IPS-18c (cell line): Measurements from ENCODE around the gene HNRNPM.
"Not testable (repeated sequence)": the region's sequence is repeated elsewhere in the genome, so short reads cannot be mapped to it uniquely, and the experiment has no call there.

Experiments used
- H3K4me3 ChIP-seq: 2 replicates; pipeline ENCODE4 v1.7.0; 2013; ENCODE audit warnings: low read depth, mild to moderate bottlenecking, low read length, moderate library complexity; ENCODE audit not compliant: insufficient read depth
- H3K9me3 ChIP-seq: one replicate; pipeline ENCODE4 v1.6.1; 2013; ENCODE audit warnings: mild to moderate bottlenecking, low read length, moderate library complexity; ENCODE audit not compliant: control insufficient read depth, insufficient read depth

The HNRNPM gene

DNA sequence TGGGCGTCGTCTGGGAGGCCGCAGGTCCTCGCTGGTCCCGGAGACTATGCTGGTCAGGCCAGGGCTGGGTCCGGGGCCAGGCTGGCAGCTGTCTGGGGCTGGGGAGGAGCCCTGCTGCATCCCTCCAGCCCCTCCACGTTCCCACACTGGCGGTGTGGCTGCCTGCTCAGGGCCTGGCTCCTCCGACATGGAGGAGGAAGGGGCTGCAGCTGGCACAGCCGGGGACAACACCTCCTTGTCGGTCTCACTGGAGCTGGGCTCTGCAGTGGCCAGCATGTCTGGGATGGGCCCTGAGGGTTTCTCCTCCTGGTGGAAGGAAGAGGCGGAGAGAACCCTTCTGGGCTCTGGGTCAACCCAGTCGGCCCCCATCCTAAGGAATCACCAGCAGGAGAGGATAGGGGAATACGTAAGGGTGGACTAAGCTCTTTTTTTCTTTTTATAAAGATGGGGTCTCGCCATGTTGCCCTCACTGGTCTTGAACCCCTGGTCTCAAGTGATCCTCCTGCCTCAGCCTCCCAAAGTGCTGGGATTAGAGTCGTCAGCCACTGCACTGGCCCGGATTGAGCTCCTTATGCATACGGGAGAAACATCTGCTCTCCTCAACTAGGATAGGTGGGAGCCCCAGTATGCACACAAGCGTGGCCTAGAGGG is 68.4 kb downstream of the HNRNPM start:
- H3K9me3 ChIP-seq: no peaks in the 10 kb centered on the region
- H3K4me3 ChIP-seq: peak overlapping the region; percentile 98

DNA sequence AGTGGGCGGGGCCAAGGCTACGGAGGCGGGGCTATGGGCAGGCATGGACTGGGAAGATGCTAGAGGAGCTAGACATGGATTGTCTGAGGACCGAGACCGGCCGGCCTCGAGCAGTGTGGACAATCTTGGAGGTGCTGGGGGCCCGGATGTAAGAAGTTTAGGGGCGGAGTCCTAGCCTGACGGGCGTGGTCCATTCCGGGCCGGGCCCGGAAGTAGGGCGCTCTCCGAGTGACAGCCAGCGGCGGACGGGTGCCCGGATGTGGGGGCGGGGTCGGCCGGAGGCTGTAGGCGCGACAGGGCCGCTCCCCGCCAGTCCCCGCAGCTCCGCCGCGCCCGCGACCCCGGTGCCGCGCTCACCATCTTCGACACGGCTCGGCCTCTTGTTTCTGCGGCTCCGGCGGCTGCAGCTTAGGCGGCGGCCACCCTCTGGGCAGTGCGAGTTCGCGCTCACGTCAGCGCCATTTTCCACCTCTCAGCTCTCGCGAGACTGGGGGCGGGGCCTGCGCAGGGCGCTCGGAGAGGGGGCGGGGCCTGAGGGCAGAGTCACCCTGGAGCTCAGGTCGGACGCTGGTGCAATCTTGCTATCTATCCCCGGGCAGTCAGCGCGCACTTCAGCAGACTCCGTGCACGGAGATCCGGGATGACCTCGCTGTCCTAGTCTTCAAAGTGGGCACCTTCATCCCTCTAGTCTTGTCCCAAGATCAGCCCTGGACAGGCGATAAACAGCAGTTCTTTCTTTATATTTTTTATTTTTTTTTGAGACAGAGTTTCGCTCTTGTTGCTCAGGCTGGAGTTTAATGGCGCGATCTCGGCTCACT is 69.1 kb downstream of the HNRNPM start, which contains the start of gene ZNF414:
Gene ZNF414 (minus strand): TSS at position 481 of the 818 bp plus-strand sequence. CDS start 121 bp downstream, at position 360.
- Histone ChIP-seq H3K9me3 (no peaks in the 10 kb centered on the region), H3K4me3 (peak within 1 kb of the TSS; percentile 98)

DNA sequence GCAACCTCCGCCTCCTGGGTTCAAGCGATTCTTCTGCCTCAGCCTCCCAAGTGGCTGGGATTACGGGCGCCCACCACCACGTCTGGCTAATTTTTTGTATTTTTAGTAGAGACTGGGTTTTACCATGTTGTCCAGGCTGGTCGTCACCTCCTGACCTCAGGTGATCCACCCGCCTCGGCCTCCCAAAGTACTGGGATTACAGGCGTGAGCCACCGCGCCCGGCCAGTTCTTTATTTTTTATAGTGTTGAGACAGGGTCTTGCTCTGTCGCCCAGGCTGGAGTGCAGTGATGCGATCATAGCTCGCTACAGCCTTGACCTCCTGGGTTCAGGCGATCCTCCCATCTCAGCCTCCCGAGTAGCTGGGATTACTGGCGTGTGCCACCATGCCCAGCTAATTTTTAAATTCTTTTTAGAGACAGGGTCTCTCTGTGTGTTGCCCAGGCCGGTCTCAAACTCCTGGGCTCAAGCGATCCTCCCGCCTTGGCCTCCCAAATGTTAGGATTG is 69.8 kb downstream of the HNRNPM start:
- not testable (repeated sequence) for H3K9me3 ChIP-seq, H3K4me3 ChIP-seq

DNA sequence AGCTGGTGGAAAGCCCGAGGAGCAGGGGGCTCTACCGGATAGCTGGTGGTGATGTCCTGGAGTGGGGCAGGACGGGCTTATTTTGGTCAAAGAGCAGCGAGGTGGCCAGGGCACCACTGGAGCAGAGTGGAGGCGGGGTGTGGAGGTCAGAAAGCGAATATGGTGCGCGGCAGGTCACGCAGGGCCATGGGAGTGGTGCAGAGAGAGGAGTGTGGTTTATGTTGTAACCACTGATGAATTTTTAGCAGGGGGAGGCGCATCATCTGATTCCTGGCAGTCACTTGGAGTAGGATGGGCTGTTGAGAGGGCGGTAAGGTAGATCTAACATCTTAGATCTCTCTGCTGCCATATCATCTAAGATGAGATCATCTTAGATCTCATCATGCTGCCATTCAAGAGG is 70.5 kb downstream of the HNRNPM start:
- no peak overlapping the region for H3K4me3 ChIP-seq
- H3K9me3 ChIP-seq: no peaks in the 10 kb centered on the region

DNA sequence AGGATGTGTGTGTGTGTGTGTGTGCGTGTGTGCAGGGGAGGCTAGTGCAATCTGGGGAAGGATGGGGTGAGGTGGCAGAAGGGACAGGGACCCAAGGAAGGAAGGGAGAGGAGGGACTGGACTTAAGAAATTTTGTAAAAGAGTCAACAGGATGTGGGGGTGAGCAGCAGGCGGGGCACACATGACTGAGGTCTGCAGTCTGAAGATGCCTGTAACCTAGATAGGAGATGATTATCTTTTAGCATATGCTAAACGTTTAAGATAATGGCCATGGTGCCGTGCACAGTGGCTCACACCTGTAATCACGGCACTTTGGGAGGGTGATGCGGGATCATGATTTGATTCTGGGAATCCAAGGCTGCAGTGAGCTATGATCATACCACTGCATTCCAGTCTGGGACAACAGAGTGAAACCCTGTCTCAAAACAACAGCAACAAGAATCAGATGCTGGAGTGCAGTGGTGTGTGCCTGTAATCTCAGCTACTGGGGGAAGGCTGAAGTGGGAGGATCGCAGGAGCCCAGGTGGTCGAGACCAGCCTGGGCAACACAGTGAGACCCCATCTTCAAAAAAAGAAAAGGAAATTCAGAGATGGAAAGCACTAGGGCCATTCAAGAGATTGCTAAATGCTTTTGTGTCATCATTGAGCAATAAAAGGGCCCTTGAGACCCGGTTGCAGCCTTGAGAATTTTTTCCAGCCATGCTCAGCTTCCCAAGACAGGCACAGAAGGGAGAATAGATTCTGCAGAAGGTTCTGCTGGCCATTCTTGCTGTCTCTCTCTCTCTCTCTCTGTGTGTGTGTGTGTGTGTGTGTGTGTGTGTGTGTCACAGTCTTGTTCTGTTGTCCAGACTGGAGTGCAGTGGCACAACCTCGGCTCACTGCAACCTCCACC is 73.0 kb downstream of the HNRNPM start:
- Histone ChIP-seq H3K4me3 (no peak overlapping the region), H3K9me3 (no peaks in the 10 kb centered on the region)

DNA sequence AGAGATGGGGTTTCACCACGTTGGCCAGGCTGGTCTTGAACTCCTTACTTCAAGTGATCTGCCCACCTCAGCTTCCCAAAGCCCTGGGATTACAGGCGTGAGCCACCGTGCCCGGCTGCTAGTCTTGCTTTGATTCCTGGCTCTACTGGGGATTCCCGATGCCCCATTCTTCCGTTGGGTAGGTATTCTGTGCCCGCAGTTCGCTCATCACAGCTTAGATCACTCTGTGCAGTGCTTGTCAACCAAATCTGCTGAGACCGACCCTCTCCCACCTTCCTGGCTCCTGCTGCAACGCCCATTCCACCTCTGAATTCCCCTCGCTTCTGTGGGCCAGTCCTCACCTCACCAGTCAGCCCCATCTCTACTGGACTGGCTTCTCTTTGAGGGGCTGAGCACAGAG is 73.8 kb downstream of the HNRNPM start:
- H3K9me3 ChIP-seq: no peaks in the 10 kb centered on the region
- no peak overlapping the region for H3K4me3 ChIP-seq

DNA sequence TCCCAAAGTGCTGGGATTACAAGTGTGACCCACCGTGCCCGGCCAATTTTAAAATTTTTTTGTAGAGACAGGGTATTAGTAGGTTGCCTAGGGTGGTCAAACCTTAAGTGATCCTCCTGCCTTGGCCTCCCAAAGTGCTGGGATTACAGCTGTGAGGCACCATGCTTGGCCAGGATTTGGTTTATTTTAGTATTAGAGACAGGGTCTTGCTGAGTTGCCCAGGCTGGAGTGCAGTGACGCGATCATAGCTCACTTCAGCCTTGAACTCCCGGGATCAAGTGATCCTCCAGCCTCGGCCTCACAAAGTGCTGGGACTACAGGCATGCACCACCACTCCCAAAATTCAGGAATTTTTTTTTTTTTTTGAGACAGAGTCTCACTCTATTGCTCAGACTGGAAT is 74.6 kb downstream of the HNRNPM start:
- H3K4me3 ChIP-seq: no peak overlapping the region

DNA sequence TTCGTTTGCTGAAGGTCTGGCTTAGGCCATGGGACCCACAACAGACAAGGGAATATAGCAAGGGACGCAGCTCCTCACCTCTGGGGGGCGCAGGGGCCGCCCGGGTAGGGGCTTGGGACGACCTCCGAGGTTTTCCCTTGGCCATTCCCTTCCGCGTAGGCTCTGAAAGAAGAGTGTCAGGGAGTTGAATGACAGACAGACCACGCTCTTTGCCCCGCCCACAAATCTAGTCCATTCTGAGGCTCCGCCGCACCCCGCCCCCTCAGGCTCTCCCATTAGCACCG is 80.6 kb downstream of the HNRNPM start:
- Histone ChIP-seq H3K9me3 (peaks cover 2% of the 10 kb centered on the region), H3K4me3 (peak overlapping the region; percentile 1; the same call in 1 of the 2 replicates)

More for the DNA sequence above, 74.6 kb downstream of the HNRNPM start:
- no peaks in the 10 kb centered on the region for H3K9me3 ChIP-seq

DNA sequence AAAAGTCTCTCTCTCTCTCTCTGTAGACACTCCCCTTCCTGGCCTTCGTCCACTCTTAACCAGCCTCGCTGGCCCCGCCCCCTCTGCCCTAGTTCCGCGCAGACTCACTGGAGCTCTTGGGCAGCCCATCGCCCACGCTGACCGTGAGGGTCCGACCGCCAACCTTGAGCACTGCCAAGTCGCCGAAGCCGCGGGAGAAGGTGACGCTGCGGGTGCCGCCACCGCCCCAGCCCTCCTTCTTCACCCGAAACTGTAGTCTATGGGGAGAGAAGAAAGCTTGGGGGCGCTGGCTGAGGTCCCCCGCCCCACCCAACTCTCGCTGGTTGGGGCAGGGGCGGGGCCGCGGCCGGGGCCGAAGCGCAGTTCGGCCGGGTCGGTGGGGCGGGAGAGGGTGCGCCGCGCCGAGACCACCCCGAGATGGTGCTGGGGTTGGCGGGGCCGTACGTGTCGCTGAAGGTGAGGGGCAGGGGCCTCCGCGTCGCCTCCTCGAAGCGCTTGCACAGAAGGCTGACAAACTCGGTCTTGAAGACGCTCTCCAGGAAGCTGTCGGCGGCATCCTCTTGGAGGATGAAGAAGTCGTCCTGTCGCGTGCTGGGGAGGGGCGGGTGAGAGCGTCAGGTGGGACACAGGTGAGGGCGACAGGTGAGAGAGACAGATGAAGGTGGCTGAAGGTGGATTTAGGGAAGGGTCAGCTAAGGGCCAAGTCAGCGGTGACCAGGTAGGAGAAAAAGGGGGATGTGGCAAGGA is 81.7 kb downstream of the HNRNPM start:
- H3K9me3 ChIP-seq: peaks cover 2% of the 10 kb centered on the region
- peak overlapping the region; percentile 84 for H3K4me3 ChIP-seq

DNA sequence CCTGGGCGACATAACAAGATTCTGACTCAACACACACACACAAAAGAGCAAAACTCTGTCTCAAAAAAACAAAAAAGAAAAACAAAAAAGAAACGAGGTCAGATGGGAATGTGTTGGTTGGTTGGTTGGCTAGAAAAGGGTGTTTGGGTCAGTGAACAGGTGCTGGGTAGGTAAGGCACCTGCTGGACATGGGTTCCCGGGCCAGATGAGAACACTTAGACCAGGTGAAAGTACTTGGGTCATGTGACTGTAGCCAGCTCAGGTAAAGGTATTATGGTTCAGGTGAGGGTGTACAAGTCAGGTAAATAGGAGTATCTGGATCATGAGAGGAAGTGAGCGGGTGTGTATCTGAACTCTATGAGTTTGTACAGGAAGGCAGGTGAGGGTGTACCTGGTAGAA is 83.7 kb downstream of the HNRNPM start:
- Histone ChIP-seq H3K9me3 (peaks cover 2% of the 10 kb centered on the region), H3K4me3 (no peak overlapping the region)

DNA sequence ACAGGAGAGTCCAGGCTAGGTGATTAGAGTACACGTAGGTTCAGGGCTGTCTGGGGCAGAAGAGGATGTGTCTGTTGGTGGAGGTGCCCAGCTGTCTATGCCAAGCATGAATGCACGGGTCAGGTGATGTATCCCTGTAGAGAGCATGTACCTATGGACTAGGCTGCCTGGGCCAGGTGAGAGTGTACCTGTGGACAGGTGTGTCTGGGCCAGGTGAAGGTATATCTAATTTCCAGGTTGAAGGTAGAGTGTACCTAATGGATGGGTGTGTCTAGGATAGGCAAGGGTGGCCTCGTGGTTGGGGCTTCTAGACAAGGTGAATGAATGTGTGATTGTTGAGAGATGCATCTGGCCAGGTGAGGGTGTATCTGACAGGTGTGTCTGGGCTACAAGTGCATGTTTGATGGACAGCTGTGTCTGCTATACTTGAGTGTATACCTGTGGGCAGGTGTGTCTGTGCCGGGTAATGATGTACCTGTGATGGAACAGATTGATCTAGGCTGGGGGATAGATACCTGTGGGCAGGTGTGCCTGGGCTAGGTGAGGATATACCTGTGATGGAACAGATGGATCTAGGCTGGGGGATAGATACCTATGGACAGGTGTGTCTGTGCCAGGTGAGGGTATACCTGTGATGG is 84.7 kb downstream of the HNRNPM start:
- Histone ChIP-seq H3K4me3 (no peak overlapping the region), H3K9me3 (peaks cover 2% of the 10 kb centered on the region)

DNA sequence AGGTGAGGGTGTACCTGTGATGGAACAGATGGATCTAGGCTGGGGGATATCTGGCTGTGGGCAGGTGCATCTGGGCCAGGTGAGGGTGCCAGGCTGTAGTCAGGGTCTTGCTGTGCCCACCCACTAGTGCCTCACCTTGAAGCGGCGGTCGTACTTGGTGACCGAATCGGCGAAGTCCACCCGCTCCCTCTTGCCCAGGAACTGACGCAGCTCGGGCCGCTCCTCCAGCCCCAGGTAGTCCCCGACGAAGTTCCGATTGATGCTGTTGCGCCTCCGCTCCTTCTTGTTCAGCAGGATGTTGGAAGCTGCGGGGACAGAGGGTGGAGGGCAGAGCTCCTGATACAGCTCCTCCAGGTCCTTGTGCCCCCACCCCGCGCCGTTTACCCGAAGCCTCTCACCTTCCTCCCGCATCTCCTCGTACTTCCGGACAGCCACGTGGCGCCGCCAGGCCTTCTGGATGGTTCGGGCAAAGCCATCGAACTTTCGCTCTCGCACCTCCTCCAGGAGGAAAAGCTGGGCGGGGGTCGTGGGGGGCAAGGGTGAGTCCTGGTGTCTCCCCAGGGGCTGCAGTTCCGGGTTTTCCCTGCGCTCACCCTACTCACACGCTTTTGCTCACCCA is 85.4 kb downstream of the HNRNPM start:
- Histone ChIP-seq H3K4me3 (no peak overlapping the region), H3K9me3 (peaks cover 2% of the 10 kb centered on the region)

DNA sequence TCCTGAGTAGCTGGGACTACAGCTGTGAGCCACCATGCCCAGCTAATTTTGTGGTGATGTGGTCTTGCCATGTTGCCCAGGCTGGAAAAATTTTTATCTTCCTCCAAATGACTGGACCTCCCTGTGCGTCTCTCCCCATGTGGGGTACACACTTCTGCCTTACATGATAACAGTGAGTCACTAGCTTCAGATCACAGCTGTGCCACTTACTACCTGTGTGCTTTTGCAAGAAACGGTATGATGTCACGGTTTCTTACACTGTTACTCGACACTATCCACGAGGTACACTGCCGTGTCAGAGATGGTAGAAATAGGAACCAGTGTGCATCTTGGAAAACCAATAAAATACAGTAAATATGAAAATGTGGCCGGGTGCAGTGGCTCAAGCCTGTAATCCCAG is 86.7 kb downstream of the HNRNPM start:
- Histone ChIP-seq H3K9me3 (no peaks in the 10 kb centered on the region), H3K4me3 (no peak overlapping the region)

DNA sequence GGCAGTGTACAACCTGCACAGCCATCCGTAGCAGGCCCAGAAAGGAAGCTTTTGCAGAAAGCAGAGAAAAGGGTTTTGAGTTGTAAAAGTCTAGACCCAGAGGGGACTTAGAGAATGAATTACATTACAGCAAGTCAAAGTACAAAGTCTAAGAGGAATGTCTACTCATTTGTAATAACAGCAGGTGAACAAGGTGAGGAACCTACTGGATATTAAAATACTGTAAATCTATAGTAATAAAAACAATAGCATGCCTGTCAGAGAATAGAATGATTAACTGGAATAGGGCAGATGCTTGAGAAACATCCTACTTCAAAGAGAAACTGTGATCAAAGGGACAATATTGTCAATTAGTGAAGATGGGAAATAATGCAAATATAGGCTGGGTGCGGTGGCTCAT is 87.5 kb downstream of the HNRNPM start:
- H3K4me3 ChIP-seq: no peak overlapping the region
- no peaks in the 10 kb centered on the region for H3K9me3 ChIP-seq

DNA sequence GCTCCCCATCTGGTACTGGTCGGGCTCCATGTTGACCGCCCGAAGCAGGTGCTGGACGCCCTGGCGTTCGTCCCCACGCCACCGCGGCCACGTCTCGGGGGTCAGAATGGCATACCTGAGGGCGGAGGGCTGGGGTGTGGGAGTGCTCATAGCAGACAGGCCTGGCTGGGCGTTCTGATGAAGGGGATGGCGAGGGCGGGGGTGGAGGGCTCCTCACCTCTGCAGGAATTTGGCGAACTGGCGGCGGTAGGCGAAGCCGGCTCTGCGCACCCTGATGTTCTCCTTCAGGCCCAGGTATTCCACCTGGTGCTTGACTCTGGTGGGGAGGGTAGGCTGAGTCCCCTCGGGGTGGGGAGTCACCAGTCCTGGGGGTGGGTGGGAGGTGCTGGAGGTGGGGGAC is 91.5 kb downstream of the HNRNPM start:
- Histone ChIP-seq H3K4me3 (no peak overlapping the region), H3K9me3 (no peaks in the 10 kb centered on the region)

DNA sequence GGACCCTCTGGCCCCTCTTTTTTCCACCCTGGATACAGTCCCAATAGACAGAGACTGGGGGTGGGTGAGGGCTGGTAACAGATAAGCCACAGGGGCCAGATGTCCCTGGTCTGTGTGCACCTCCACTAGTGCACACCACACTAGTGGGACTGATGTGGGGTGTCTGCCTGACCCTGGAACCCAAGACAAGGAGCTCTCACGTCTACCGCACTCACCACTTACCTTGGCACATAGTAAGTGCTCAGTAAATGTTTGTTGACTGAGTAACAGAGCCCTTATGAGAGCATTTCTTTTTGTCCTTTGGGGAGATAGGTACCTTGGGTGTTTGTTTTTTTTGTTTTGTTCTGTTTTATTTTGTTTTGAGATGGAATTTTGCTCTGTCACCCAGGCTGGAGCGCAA is 92.3 kb downstream of the HNRNPM start:
- Histone ChIP-seq H3K4me3 (no peak overlapping the region), H3K9me3 (no peaks in the 10 kb centered on the region)
